Endothelial cell of umbilical vein (primary cell): ENCODE results near the gene DHDDS. TPM values are rescaled to one million over a fixed set of nuclear protein-coding genes. Genes with fewer than 3 reads are reported as not detected.

ENCODE experiments used
- Bru-seq: library from RNA; stranded (reverse); fragments of 400-500 nt; gene quantifications from one replicate; lab custom pipeline; 2021; lab: Mats Ljungman, UMichigan
- BruChase-seq, 2 experiments: library from RNA; stranded (reverse); fragments of 400-500 nt; gene quantifications; one replicate each; lab custom pipeline; 2021; lab: Mats Ljungman, UMichigan
- BruUV-seq: library from RNA; stranded (reverse); fragments of 400-500 nt; replicated peaks from 2 replicates; lab custom pipeline; 2021; lab: Mats Ljungman, UMichigan
- CTCF ChIA-PET: fragments of 300-600, 350-600 bp; sonication (Branson Sonifier 250); formaldehyde crosslinking; loops from one replicate; lab custom pipeline; 2021; ENCODE audit warnings: antibody characterized with exemption, inconsistent platforms; lab: Charles Lee
- POLR2A ChIA-PET: fragments of 300-600, 350-600 bp; sonication (Branson Sonifier 250); formaldehyde crosslinking; loops from one replicate; lab custom pipeline; 2021; ENCODE audit warnings: antibody characterized with exemption, inconsistent platforms; lab: Charles Lee
- DNase-seq: peaks from one replicate; pipeline ENCODE4 v3.0.0-alpha.2; 2011; ENCODE audit warnings: low read depth, low spot score
- FAIRE-seq: peaks from 2 replicates; lab custom pipeline; 2011; peaks lifted over from hg19 to GRCh38; lab: Jason Lieb, UNC
- H2AFZ ChIP-seq: 2 replicates; pipeline ENCODE4 v1.6.0; 2012; ENCODE audit warnings: low read depth, low read length, control low read depth, inconsistent platforms
- H3K27ac ChIP-seq: 2 replicates; pipeline ENCODE4 v1.5.1; 2011; ENCODE audit warnings: low read depth, mild to moderate bottlenecking, control low read depth, low read length, moderate library complexity; ENCODE audit not compliant: insufficient read depth
- H3K27me3 ChIP-seq, 2 experiments: 2 replicates each; pipeline versions ENCODE4 v1.6.0 to v1.6.1; 2011; ENCODE audit warnings: low read length in 2 of 2, mixed read lengths in 1 of 2; ENCODE audit not compliant: control insufficient read depth in 2 of 2, insufficient read depth in 2 of 2
- H3K36me3 ChIP-seq, 2 experiments: 2 replicates in 1 of 2; 3 replicates in 1 of 2; pipeline ENCODE4 v1.5.1; 2011; ENCODE audit warnings: low read length in 2 of 2, mild to moderate bottlenecking in 1 of 2, moderate library complexity in 1 of 2; ENCODE audit not compliant: control insufficient read depth in 2 of 2, insufficient read depth in 2 of 2; ENCODE audit errors: extremely low read depth in 1 of 2
- H3K4me1 ChIP-seq: 3 replicates; pipeline ENCODE4 v1.5.1; 2011; ENCODE audit warnings: mild to moderate bottlenecking, low read length; ENCODE audit not compliant: control insufficient read depth, insufficient read depth; ENCODE audit errors: extremely low read depth
- H3K4me2 ChIP-seq: 2 replicates; pipeline ENCODE4 v1.6.1; 2011; ENCODE audit warnings: low read length, control low read depth, mixed read lengths; ENCODE audit not compliant: insufficient read depth
- H3K4me3 ChIP-seq, 3 experiments: fragments of 200-600 bp in 1 of 3; sonication (generic), shearing (Covaris generic) in 1 of 3; replicated peaks in 1 of 3; 2 replicates each; pipeline ENCODE4 v1.5.1; 2011 to 2016; ENCODE audit warnings: control low read depth in 3 of 3, low read length in 3 of 3, mild to moderate bottlenecking in 2 of 3, inconsistent platforms in 1 of 3, low read depth in 1 of 3, moderate library complexity in 1 of 3; ENCODE audit not compliant: insufficient read depth in 1 of 3
- H3K79me2 ChIP-seq: 2 replicates; pipeline ENCODE4 v1.6.0; 2012; ENCODE audit warnings: low read length, inconsistent platforms; ENCODE audit not compliant: control insufficient read depth, insufficient read depth
- H3K9ac ChIP-seq: replicated peaks from 2 replicates; pipeline ENCODE3; 2011; ENCODE audit warnings: low read length, control low read depth; ENCODE audit not compliant: insufficient read depth; ENCODE audit errors: extremely low read depth
- H3K9me1 ChIP-seq: replicated peaks from 3 replicates; pipeline ENCODE4 v1.6.0; 2011; ENCODE audit warnings: mild to moderate bottlenecking, low read length; ENCODE audit not compliant: control insufficient read depth, insufficient read depth; ENCODE audit errors: extremely low read depth
- H3K9me3 ChIP-seq: replicated peaks from 2 replicates; pipeline ENCODE4 v1.5.1; 2012; ENCODE audit warnings: low read length, inconsistent platforms; ENCODE audit not compliant: control insufficient read depth, insufficient read depth
- H4K20me1 ChIP-seq: replicated peaks from 2 replicates; pipeline ENCODE3; 2011; ENCODE audit warnings: mild to moderate bottlenecking, low read length; ENCODE audit not compliant: control insufficient read depth, insufficient read depth; ENCODE audit errors: extremely low read depth
- GATA2 ChIP-seq: IDR thresholded peaks from 2 replicates; pipeline ENCODE4 v1.7.0; 2011; ENCODE audit warnings: low read depth, mild to moderate bottlenecking, moderate library complexity, mixed read lengths, low read length; ENCODE audit not compliant: insufficient read length, insufficient read depth
- JUN ChIP-seq: IDR thresholded peaks from 2 replicates; pipeline ENCODE4 v1.6.1; 2011; ENCODE audit warnings: borderline replicate concordance, low read depth; ENCODE audit not compliant: insufficient read length, insufficient read depth
- MAX ChIP-seq: IDR thresholded peaks from 2 replicates; pipeline ENCODE4 v1.6.1; 2011; ENCODE audit not compliant: insufficient read depth, insufficient read length
- POLR2A ChIP-seq: IDR thresholded peaks from 2 replicates; pipeline ENCODE4 v1.6.1; 2012; ENCODE audit warnings: low read depth, mild to moderate bottlenecking, control low read depth, low read length
- POLR2AphosphoS5 ChIP-seq: IDR thresholded peaks from 2 replicates; pipeline ENCODE4 v1.6.1; 2012; ENCODE audit warnings: low read depth, mild to moderate bottlenecking, control low read depth, low read length, moderate library complexity; ENCODE audit not compliant: insufficient read depth
- dilution Hi-C: fragments of 300-500 bp; cut with MboI; formaldehyde crosslinking; loops from one replicate; pipeline ENCODE4 v1.15.0; 2019; ENCODE audit warnings: low sequenced_read_pairs; ENCODE audit not compliant: extremely low pct_ligation_motif_present
- intact Hi-C: fragments of 100-400 bp; cut with micrococcal nuclease; formaldehyde crosslinking; loops from one replicate; pipeline ENCODE4 v1.10.0; 2022
- long read RNA-seq: library from polyadenylated mRNA; stranded (forward); transcript quantifications from one replicate; pipeline ENCODE4 v2.0.0, GENCODE V29; 2021
- polyA minus RNA-seq, 3 experiments: library from RNA; depleted of rRNA, polyadenylated mRNA; stranded (reverse); fragments of >200 nt; gene quantifications; 1 replicate in 1 of 3; 2 replicates in 2 of 3; pipeline ENCODE4 v1.2.3, GENCODE V29; 2011
- polyA plus RNA-seq, 4 experiments: library from polyadenylated mRNA; depleted of rRNA in 3 of 4; stranded (reverse) in 3 of 4; unstranded in 1 of 4; fragments of >200 nt; gene quantifications; 2 replicates each; pipeline versions ENCODE4 v1.2.1 to v1.2.3, GENCODE V29; 2011 to 2012; ENCODE audit warnings: missing spikeins in 1 of 4
- total RNA-seq: library from RNA; stranded (reverse); gene quantifications from 2 replicates; pipeline ENCODE4 v1.2.3, GENCODE V29; 2021

DHDDS gene, protein sequence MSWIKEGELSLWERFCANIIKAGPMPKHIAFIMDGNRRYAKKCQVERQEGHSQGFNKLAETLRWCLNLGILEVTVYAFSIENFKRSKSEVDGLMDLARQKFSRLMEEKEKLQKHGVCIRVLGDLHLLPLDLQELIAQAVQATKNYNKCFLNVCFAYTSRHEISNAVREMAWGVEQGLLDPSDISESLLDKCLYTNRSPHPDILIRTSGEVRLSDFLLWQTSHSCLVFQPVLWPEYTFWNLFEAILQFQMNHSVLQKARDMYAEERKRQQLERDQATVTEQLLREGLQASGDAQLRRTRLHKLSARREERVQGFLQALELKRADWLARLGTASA
- total RNA-seq, result 60.3 and 70.7 TPM in 2 replicates
- polyA plus RNA-seq, result 44.3 and 51.3 TPM in 2 replicates
- polyA plus RNA-seq (2011; cell fraction: cytosol; rRNA removed), result 35.8 and 37.8 TPM in 2 replicates
- polyA plus RNA-seq (2011; cell fraction: nucleus; rRNA removed), result 123 and 162 TPM in 2 replicates
- polyA plus RNA-seq (2012), result 51.7 and 53.6 TPM in 2 replicates
- 73.8 and 82.5 TPM in 2 replicates for polyA minus RNA-seq
- polyA minus RNA-seq (2011; cell fraction: cytosol; rRNA and poly(A)+ RNA removed), result 14.1 TPM
- 57.1 and 73.2 TPM in 2 replicates for polyA minus RNA-seq (2011; cell fraction: nucleus; rRNA and poly(A)+ RNA removed)
- Bru-seq, nascent RNA, result percentile 80 among the genes with signal in this experiment
- BruChase-seq, experiment 1, labeled RNA remaining after a 6-hour chase, result percentile 80 among the genes with signal in this experiment
- BruChase-seq, experiment 2, labeled RNA remaining after a 2-hour chase, result percentile 80 among the genes with signal in this experiment
- long read RNA-seq, transcript DHDDS-201 (9 exons, 1,403 nt), result major isoform, 15 of 72 reads
- long read RNA-seq, transcript DHDDS-202 (9 exons, 3,245 nt), result minor isoform, 9 of 72 reads
- long read RNA-seq, partial matches to known transcripts, result 20 of 72 reads
- long read RNA-seq, other reads (novel, unspliced or antisense), result 23 of 72 reads

DNA sequence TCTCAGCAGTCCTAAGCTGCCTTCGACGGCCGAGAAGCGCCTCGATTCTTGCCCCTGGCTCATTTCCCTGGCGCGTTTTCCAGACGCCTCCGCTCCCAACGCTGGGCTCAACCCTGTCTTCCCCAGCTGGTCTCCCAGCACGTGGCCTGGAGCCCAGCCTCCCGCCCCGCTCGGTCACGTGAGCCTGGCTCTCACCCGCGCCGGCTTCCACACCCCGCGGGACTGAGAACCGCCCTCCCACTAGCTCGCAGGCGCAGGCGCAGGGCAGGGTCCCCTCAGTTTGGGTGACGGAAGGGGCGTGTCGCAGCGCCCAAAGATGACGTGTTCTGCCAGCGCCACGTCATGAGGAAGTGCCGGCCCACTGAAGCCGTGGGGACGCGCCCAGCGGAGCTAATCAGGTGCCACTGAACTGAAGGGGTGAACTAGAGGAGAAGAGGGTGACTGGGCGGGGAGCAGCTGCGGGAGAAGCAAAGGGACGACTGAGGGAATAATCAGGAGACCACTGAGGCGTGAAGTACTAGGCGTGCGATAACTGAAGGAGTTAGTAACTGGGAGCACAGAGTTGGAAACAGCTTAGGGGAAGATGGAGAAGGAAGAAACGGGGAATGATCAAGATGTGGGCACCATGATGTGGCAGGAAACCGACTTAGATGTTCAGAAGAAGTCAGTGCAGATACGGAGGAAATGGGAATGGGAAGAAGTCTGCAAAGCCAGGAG is at the start of gene DHDDS:
Gene DHDDS (plus strand): TSS at position 343 of the 717 bp plus-strand sequence. CDS start 625 bp downstream, outside the sequence.
- FAIRE-seq (peak; percentile 90), DNase-seq (peak; percentile 99)
- peak within 1 kb of the TSS; percentile 54 for H3K27ac ChIP-seq
- peaks cover 1 to 3% of the 10 kb centered on the region in 2 experiments for H3K27me3 ChIP-seq
- peak within 1 kb of the TSS; percentile 52 to 92 (median 75) for H3K4me3 ChIP-seq
- H3K9me3 ChIP-seq, result no peaks in the 10 kb centered on the region
- no peaks in the 10 kb centered on the region for H4K20me1 ChIP-seq
- CTCF ChIA-PET, result interaction anchor here (0.6 to 2.0 kb wide), 9 partner anchors 14 to 327 kb away, joined by 3 to 24 read pairs (median 3); partner anchors contain the start of gene CEP85
- dilution Hi-C loops (no loop called here), intact Hi-C loops (loop anchor here (2.0 kb wide), 1 partner anchor 41 kb away; the partner anchor contains the start of gene HMGN2)
- TF ChIP-seq POLR2A (peak; percentile 83), GATA2 (no peak), JUN (peak; percentile 28), POLR2AphosphoS5 (peak; percentile 42), MAX (peak; percentile 100)
- H3K9ac ChIP-seq, result peak within 1 kb of the TSS; percentile 86
- H3K36me3 ChIP-seq, result peaks cover 0 to 5% of the 10 kb centered on the region in 2 experiments
- BruUV-seq, result no TSS peak
- peaks cover 20% of the 10 kb centered on the region for H3K4me1 ChIP-seq
- peaks cover 21% of the 10 kb centered on the region for H3K79me2 ChIP-seq
- peak within 1 kb of the TSS; percentile 84 for H2AFZ ChIP-seq
- no peaks in the 10 kb centered on the region for H3K9me1 ChIP-seq
- peak within 1 kb of the TSS; percentile 98 for H3K4me2 ChIP-seq
- POLR2A ChIA-PET, result interaction anchor here (0.7 kb wide), 1 partner anchor 28 kb away, joined by 3 read pairs; no protein-coding TSS in a partner anchor
